Astrocyte of the hippocampus (primary cell): ENCODE measurements around the gene NKAIN2.
A peak's percentile ranks its signal among the peaks of the same experiment; 100 is the strongest.
"Not testable (repeated sequence)": the region's sequence is repeated elsewhere in the genome, so short reads cannot be mapped to it uniquely, and the experiment has no call there.

Experiments
- DNase-seq: peaks from one replicate; pipeline ENCODE4 v3.0.0; 2011; ENCODE audit warnings: low read depth, low spot score

NKAIN2 gene

DNA sequence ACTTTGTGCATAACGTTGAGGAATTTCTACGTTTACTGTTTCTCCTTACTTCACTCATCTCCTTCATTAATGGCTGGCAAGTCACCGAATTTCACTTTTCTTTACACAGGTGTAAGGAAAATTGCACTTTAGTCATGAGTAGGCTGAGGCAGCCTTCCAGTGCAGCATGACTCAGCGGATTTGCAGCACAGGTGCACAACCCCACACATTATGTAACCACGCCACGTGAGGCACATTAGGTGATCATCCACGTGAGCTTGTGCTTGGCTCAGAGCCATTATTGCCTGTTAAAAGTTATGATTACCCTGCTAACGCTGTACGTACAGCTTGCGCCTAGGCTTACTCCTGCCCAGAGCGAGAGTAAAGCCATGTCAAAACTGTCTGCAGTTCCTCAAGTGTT is 158.8 kb downstream of the NKAIN2 start:
- DNase-seq: no peak

DNA sequence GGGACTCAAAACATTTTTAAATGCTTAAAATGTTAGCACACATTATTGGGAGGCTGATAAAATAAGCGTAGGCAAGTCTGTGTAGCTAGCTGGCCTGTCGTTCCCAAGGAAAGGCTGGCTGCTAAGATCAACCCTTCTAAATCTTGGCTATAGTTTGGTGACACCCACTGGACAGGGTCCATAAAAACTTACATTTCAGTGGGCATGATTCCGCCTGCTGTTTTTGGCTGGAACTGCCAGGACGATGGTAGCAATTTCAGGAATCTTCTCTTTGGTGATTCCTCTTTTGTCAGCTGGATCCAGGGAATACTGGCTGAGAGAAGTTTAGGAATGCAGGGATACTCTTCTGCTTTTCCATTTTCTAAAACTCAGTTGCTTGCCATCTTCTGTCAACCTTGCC is 162.2 kb downstream of the NKAIN2 start:
- peak; percentile 70 for DNase-seq

GRCh38 chr6:123966618-123967017 is 163.0 kb downstream of the NKAIN2 start:
- DNase-seq: no peak

- no peak for DNase-seq
Measured at GRCh38 chr6:123967905-123968304, 164.2 kb downstream of the NKAIN2 start.

DNA sequence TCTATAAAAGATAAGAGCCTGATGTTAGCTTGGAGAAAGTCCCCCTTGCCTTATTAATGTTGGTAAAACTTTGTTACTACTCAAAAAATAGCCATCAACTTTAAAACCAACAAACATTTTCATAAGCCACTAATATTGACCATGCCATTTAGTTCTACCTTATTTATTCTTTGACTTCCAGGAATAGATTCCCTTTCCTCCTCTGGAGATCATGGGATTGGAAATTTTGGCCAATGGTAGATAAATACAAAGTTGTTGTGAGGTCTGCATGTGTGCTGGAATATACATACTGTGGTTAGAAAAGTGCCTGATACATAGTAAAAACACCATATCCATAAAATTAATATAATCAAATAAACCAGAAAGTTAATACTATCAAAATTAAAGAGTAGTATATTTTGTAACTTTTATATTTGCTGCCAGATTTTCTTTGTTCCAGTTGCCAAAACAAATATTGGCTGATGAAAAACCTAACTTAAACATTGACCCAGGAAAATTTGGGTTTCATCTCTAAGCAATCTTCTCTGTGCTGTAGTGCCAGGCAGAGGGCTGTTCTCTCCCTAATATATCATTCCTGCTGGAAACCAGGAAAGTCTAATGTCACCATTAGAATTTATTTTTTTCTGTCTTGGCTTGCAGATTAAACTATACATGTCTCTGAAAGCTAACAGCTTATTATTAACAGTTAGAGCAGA is 169.1 kb downstream of the NKAIN2 start:
- DNase-seq: no peak

- DNase-seq: no peak
Measured at GRCh38 chr6:123980311-123980710, 176.6 kb downstream of the NKAIN2 start.

DNA sequence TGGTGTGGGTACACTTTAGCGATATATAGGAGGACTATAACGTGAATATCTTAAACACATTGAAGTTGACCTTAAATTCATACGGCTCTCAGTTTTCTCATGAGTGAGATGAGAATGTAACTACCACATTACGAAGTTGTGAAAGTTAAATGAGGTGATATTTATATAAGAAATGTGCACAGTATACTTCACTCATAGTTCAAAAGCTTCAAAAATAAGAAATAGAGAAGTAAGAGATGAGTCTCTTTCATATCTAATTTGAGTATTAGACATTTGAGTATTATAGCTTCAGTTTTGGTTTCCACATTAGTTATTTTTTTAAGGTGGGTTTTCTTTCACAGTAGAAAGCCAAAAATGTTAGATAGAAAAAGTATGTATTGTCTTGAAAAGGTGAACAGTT is 183.3 kb downstream of the NKAIN2 start:
- no peak for DNase-seq

- DNase-seq: not testable (repeated sequence)
Measured at GRCh38 chr6:123989918-123990317, 186.3 kb downstream of the NKAIN2 start.

DNA sequence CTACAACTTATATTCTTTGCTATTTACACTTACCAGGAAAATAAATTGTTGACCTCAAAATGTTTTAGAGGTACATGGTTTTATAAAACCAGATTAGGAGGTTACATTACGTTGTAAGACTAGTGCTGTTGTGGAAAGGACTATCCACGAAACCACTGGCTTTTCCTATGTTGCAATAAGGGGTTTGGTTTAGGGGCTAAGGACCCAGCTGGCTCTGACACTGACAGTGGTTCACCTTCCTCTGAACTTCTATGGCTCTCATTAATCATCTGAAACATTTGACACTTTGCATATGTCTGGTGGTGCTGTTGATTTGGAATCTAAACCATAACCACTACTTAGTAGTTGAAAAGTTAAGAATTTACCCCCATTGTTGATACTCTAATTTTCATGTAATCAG is 186.7 kb downstream of the NKAIN2 start:
- peak; percentile 8 for DNase-seq

DNA sequence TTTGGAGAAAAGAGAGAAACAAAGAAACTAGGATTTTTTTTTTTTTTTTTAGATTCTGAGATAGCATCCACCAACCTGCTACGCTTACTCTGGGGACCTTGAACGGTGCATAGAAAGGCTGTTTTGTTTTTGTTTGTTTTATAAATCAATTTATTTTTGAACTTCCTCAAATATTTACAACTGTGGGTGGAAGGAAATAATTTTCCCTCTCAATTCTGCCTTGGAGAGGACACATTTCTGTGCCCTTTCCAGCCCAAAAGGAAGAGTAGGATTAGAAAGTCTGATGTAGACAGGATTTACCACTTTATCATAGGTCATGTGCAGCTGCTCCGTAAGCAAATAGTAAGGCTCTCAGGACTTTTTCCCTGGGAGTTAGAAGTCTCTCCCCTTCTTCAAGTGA is 190.5 kb downstream of the NKAIN2 start:
- no peak for DNase-seq

- DNase-seq: no peak
Measured at GRCh38 chr6:123994891-123995635, 191.4 kb downstream of the NKAIN2 start.

DNA sequence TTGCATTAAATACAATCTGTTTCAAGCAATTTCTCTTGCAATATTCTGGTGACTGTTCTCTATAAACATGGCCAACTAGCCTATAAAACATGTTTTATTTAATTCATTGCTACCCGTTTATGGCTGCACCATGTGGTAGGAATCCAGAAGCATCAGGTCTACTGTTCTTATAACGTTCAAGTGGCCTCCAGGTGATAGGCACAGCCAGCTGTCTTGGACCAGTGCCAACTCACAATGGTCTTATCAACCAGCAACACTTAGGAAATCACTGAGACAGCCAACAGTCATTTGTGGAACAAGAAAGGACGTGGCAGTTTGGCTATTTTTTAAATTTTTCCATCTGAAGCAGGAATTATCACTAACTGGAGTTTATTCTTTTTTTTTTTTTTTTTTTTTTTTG is 193.6 kb downstream of the NKAIN2 start:
- DNase-seq: no peak

GRCh38 chr6:124002377-124003081 is 198.9 kb downstream of the NKAIN2 start:
- DNase-seq: peak; percentile 67

- no peak for DNase-seq
Measured at GRCh38 chr6:124007266-124007665, 203.6 kb downstream of the NKAIN2 start.

GRCh38 chr6:124008000-124008987 is 204.6 kb downstream of the NKAIN2 start:
- DNase-seq: no peak

DNA sequence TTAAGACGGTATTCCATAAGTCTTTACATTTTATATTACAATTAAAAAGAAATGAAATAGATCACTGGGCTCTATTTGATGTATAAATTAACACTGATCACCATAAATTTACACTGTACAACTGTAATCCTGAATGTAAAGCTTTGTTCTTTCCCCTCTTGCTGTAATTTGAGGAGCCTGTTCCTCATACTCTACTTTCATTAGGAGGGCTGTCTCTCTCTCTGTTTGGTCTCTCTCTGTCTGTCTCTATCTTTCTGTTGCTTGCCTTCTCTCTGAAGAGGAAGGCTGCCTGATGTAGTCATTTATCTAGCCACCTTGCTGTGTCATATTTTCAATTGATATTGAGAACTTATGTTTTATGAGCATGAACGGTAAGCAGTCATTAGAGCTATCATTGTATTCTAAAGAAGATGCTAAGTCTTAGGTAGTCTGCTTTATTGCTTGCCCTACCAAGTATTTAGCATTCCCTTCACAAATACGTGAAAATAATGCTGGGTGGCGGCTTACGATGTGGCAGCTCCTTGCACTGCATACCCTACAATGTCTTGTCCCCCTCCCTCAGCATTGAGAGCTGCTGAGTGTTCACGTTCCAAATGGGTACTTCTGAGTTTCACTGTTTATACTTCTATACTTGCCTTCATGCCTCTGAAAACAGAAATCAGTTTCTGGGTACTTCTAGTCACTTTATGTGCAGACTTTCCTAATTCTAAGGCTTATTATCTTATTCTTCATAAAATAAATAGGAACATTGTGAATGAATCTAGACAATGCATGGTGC is 205.5 kb downstream of the NKAIN2 start:
- no peak for DNase-seq

GRCh38 chr6:124010574-124010973 is 206.9 kb downstream of the NKAIN2 start:
- DNase-seq: no peak

DNA sequence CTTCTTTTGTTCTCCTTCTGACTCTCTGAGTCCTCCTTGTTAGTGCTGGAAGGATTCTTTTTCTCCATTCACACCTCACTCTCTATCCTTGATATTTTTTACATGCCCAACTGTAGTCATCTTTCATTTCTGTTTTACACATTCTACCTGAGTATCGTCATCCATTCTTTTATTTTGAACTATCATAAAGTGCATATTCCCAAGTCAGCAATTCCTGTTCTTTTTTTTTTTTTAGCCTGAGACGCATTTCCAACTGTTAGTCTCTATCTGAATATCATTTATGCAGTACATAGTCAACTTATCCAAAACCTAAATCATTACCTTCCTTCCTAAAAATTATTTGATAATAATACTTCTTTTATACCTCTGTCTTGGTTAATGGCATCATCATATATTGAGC is 207.5 kb downstream of the NKAIN2 start:
- no peak for DNase-seq

DNA sequence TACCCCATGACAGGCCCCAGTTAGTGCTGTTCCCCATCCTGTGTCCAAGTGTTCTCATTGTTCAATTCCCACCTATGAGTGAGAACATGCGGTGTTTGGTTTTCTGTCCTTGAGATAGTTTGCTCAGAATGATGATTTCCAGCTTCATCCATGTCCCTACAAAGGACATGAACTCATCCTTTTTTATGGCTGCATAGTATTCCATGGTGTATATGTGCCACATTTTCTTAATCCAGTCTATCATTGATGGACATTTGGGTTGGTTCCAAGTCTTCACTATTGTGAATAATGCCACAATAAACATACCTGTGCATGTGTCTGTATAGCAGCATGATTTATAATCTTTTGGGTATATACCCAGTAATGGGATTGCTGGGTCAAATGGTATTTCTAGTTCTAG is 218.4 kb downstream of the NKAIN2 start:
- DNase-seq: not testable (repeated sequence)

DNA sequence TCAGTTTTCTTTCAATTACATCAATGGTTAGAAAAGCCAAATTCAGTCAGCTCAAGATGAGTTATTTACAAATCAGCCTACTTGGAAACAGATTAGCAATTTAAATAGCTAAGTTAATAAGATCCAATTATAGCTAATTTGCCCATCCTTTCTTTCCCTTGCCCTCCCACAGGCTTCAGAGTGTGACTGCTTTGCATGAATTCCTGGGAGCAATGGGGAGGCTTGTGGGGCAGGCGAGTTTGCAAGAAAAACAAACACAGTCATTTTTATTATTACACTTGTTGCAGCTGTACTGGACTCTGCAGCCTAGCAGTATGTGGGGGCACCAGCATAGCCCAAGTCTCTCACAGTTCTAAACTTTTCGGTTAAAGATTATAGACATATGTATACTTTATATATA is 219.0 kb downstream of the NKAIN2 start:
- DNase-seq: no peak

GRCh38 chr6:124026694-124027093 is 223.0 kb downstream of the NKAIN2 start:
- no peak for DNase-seq
